H1 (cell line): ENCODE data around the gene CORIN. TPM values are rescaled to one million over a fixed set of nuclear protein-coding genes. Genes with fewer than 3 reads are reported as not detected.

Experiments used
- EP300 ChIP-seq, 2 experiments: IDR thresholded peaks; 1 replicate in 1 of 2; 2 replicates in 1 of 2; pipeline ENCODE4 v1.6.1; 2011 to 2012; ENCODE audit warnings: low read depth in 2 of 2, low read length in 2 of 2, mild to moderate bottlenecking in 2 of 2, borderline replicate concordance in 1 of 2, inconsistent platforms in 1 of 2, moderate library complexity in 1 of 2
- polyA plus RNA-seq, 7 experiments: library from polyadenylated mRNA; depleted of rRNA in 3 of 7; stranded (reverse) in 5 of 7; unstranded in 2 of 7; fragments of >200 nt in 5 of 7; fragments of 200-250 nt in 2 of 7; gene quantifications; 1 replicate in 5 of 7; 2 replicates in 1 of 7; 4 replicates in 1 of 7; pipeline versions ENCODE4 v1.2.1 to v1.2.3, GENCODE V29; 2011 to 2013; ENCODE audit warnings: missing spikeins in 2 of 7, mixed read lengths in 2 of 7
- total RNA-seq: library from RNA; stranded (reverse); fragmentation: NEBNext Ultra II Directional; extraction: Animal tissue kit (Norgen Biotek cat#: 25700); gene quantifications from 2 replicates; pipeline ENCODE4 v1.2.1, GENCODE V29; 2021

CORIN gene
- total and polyA plus RNA-seq, 2 of the 8 experiments (the other 6 are each of a cell fraction or from before 2014, with no cell fraction given) = 0.09 to 0.32 TPM

DNA sequence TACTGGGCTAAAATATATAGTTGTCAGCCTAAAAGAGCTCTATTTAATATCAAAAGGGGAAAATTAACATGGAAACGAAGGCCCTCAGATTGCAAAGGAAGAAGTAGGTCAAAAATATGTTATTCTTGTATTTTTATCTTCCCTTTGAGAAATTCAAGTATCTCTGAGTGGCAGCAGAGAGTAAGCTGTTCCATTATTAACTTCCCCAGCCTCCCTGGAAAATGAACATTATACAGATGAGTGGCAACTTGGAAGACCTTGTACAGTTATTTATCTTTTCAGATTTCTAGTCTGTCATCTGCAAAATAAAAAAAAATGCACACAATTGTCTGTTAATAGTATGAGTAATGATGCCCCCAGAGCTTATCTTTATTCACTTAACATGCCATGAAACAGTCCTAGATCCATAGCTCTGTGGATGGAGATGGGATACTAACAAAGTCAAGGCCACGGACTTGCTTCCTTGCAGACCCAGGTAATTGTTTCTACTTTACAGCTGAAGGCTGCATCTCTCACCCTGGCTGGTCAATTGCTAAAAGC is 93.0 kb downstream of the CORIN start (continued):
- TF ChIP-seq EP300 (IDR thresholded peaks at IDR 0.05; ENCODE audit: borderline replicate concordance in 1 of 2, low read depth in 2 of 2, low read length in 2 of 2) = no peak
